Common myeloid progenitor, CD34-positive (primary cell): Measurements from ENCODE around the gene CRAMP1.
A peak's percentile ranks its signal among the peaks of the same experiment; 100 is the strongest.

Experiments used
- CTCF ChIA-PET: fragments of 350-600 bp; sonication (Branson Sonifier 250); formaldehyde crosslinking; loops from one replicate; lab custom pipeline; 2021; ENCODE audit warnings: antibody characterized with exemption; lab: Charles Lee
- POLR2A ChIA-PET: fragments of 350-600 bp; sonication (Branson Sonifier 250); formaldehyde crosslinking; loops from one replicate; lab custom pipeline; 2021; ENCODE audit warnings: antibody characterized with exemption; lab: Charles Lee
- DNase-seq, 3 donors: peaks; one replicate each; pipeline versions ENCODE4 v3.0.0 to v3.0.0-alpha.2; 2013
- H3K27ac ChIP-seq, 2 experiments: 1 replicate in 1 of 2; 2 replicates in 1 of 2; pipeline ENCODE4 v1.7.0; 2013; ENCODE audit warnings: inconsistent platforms in 2 of 2, low read length in 2 of 2, mild to moderate bottlenecking in 2 of 2, low read depth in 1 of 2, moderate library complexity in 1 of 2; ENCODE audit not compliant: severe bottlenecking in 2 of 2, insufficient read depth in 1 of 2, poor library complexity in 1 of 2
- H3K27me3 ChIP-seq, 5 experiments: replicated peaks in 2 of 5; 1 replicate in 3 of 5; 2 replicates in 2 of 5; pipeline versions ENCODE4 v1.6.1 to v1.7.0; 2013; ENCODE audit warnings: low read length in 4 of 5, mild to moderate bottlenecking in 2 of 5, moderate library complexity in 2 of 5, inconsistent platforms in 1 of 5; ENCODE audit not compliant: insufficient read depth in 5 of 5, control insufficient read depth in 4 of 5
- H3K36me3 ChIP-seq, 4 experiments: 1 replicate in 2 of 4; 2 replicates in 2 of 4; pipeline versions ENCODE4 v1.6.1 to v1.7.0; 2013; ENCODE audit warnings: low read length in 3 of 4, control low read depth in 1 of 4, mild to moderate bottlenecking in 1 of 4; ENCODE audit not compliant: control insufficient read depth in 4 of 4, insufficient read depth in 4 of 4
- H3K4me1 ChIP-seq, 4 experiments: 1 replicate in 3 of 4; 2 replicates in 1 of 4; pipeline versions ENCODE4 v1.6.1 to v1.7.1; 2013; ENCODE audit warnings: low read length in 3 of 4, mild to moderate bottlenecking in 3 of 4, control low read depth in 1 of 4, inconsistent platforms in 1 of 4, moderate library complexity in 1 of 4; ENCODE audit not compliant: control insufficient read depth in 4 of 4, insufficient read depth in 4 of 4; ENCODE audit errors: control extremely low read depth in 1 of 4
- H3K4me3 ChIP-seq, 7 experiments: 1 replicate in 4 of 7; 2 replicates in 3 of 7; pipeline versions ENCODE4 v1.5.1 to v1.7.0; 2013; ENCODE audit warnings: mild to moderate bottlenecking in 7 of 7, low read length in 6 of 7, moderate library complexity in 6 of 7, inconsistent platforms in 2 of 7, low read depth in 2 of 7, control low read depth in 1 of 7; ENCODE audit not compliant: insufficient read depth in 4 of 7, control insufficient read depth in 1 of 7; ENCODE audit errors: extremely low read depth in 1 of 7
- H3K9me3 ChIP-seq, 5 experiments: 1 replicate in 4 of 5; 2 replicates in 1 of 5; pipeline versions ENCODE4 v1.6.1 to v1.7.1; 2013; ENCODE audit warnings: low read length in 4 of 5, mild to moderate bottlenecking in 2 of 5, inconsistent platforms in 1 of 5, low read depth in 1 of 5, moderate library complexity in 1 of 5; ENCODE audit not compliant: control insufficient read depth in 4 of 5, insufficient read depth in 2 of 5; ENCODE audit errors: control extremely low read depth in 1 of 5
- WGBS: methylation state at CpG from one replicate; pipeline ENCODE4 v1.1.5; 2013; ENCODE audit not compliant: insufficient coverage; 5-methylcytosine and 5-hydroxymethylcytosine counted together

CRAMP1 gene

DNA sequence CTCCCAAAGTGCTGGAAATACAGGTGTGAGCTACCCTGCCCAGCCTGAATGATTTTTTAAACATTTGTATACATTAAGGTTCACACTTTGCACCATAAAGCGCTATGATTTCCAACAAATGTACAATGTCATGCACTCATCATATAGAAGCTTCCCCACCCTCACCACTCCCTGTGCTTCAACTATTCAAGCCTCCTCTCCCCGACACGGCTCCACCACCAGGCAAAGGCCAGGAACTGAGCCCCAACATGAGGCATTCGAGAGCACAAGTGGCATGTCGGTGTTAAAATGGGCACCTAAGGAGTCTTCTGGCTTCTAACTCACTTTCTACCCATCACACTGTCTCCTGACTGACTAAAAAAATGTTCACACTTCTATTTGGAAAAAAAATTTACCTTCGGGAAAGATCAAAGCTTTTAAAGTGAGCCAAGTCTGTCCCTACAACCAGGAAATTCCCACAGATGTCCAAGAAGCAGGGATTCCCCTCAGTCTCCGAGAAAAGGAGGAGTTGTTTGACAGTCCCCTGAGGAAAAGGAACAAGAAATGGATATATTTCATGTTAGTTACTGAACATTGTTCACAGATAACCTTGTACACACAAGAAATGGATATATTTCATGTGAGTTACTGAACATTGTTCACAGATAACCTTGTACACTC is 41.0 kb upstream of the CRAMP1 start:
- no peaks in the 10 kb centered on the region for H3K27me3 ChIP-seq
- ChIA-PET CTCF (interaction anchor here (0.6 kb wide), 1 partner anchor 132 kb away, joined by 3 read pairs; no protein-coding TSS in a partner anchor), POLR2A (no interaction called here)
- 92% methylated on average over 6 of the region's 7 CpGs for WGBS
- H3K36me3 ChIP-seq = peaks cover 0 to 16% (median 2%) of the 10 kb centered on the region in 4 experiments
- no peak overlapping the region for H3K27ac ChIP-seq
- H3K4me3 ChIP-seq = no peak overlapping the region
- DNase-seq = no peak
- H3K4me1 ChIP-seq = no peaks in the 10 kb centered on the region
- no peaks in the 10 kb centered on the region for H3K9me3 ChIP-seq

- Histone ChIP-seq H3K27ac (no peak overlapping the region), H3K36me3 (peaks cover 0 to 16% (median 2%) of the 10 kb centered on the region in 4 experiments), H3K9me3 (no peaks in the 10 kb centered on the region), H3K27me3 (no peaks in the 10 kb centered on the region), H3K4me1 (no peaks in the 10 kb centered on the region), H3K4me3 (no peak overlapping the region)
- POLR2A ChIA-PET = no interaction called here
- no peak for DNase-seq
- CTCF ChIA-PET = interaction anchor here (0.8 to 1.4 kb wide), 2 partner anchors 12 to 13 kb away, joined by 3 to 6 read pairs; no protein-coding TSS in a partner anchor
- 89% methylated on average over 6 of the region's 7 CpGs for WGBS
Observed at GRCh38 chr16:1572673-1573072, 39.5 kb upstream of the CRAMP1 start.

GRCh38 chr16:1573301-1573700 is 38.9 kb upstream of the CRAMP1 start:
- POLR2A ChIA-PET = no interaction called here
- H3K4me1 ChIP-seq = no peaks in the 10 kb centered on the region
- H3K9me3 ChIP-seq = no peaks in the 10 kb centered on the region
- 96% methylated on average over 5 of the region's 5 CpGs for WGBS
- no peak for DNase-seq
- no peaks in the 10 kb centered on the region for H3K27me3 ChIP-seq
- H3K36me3 ChIP-seq = peaks cover 0 to 22% (median 3%) of the 10 kb centered on the region in 4 experiments
- H3K4me3 ChIP-seq = no peak overlapping the region
- H3K27ac ChIP-seq = no peak overlapping the region
- CTCF ChIA-PET = interaction anchor here (0.8 to 1.4 kb wide), 3 partner anchors 9 to 13 kb away, joined by 3 to 6 read pairs (median 4); no protein-coding TSS in a partner anchor

- no peak for DNase-seq
- H3K36me3 ChIP-seq = peaks cover 0 to 26% (median 2%) of the 10 kb centered on the region in 4 experiments
- no peaks in the 10 kb centered on the region for H3K9me3 ChIP-seq
- ChIA-PET POLR2A (interaction anchor here (1.2 kb wide), 1 partner anchor 233 kb away, joined by 3 read pairs; no protein-coding TSS in a partner anchor), CTCF (no interaction called here)
- no peak overlapping the region for H3K27ac ChIP-seq
- no peaks in the 10 kb centered on the region for H3K27me3 ChIP-seq
- peaks cover 0 to 2% (median 0%) of the 10 kb centered on the region in 4 experiments for H3K4me1 ChIP-seq
- H3K4me3 ChIP-seq = no peak overlapping the region
Observed at GRCh38 chr16:1575578-1575977, 36.6 kb upstream of the CRAMP1 start.

GRCh38 chr16:1579214-1579613 is 32.9 kb upstream of the CRAMP1 start:
- POLR2A ChIA-PET = no interaction called here

DNA sequence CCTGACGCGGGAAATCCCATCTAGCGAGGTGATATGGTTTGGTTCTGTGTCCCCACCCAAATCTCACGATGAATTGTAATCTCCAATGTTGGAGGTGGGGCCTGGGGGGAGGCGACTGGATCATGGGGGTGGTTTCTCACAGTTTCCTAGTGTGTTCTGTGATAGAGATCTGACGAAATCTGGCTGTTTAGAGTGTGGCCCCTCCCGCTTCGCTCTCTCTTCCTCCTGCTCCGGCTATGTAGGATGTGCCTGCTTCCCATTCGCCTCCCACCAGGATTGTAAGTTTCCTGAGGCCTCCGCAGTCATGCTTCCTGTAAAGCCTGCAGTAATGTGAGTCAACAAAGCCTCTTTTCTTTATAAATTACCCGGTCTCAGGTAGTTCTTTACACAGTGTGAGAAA is 31.9 kb upstream of the CRAMP1 start:
- CTCF ChIA-PET = no interaction called here
- DNase-seq = no peak

More at GRCh38 chr16:1579214-1579613, 32.9 kb upstream of the CRAMP1 start:
- no peak overlapping the region for H3K27ac ChIP-seq
- peak; percentile 4 to 46 (median 45) for DNase-seq
- H3K27me3 ChIP-seq = no peaks in the 10 kb centered on the region
- peaks cover 0 to 2% (median 0%) of the 10 kb centered on the region in 4 experiments for H3K4me1 ChIP-seq
- H3K4me3 ChIP-seq = no peak overlapping the region
- WGBS = 89% methylated on average over 3 of the region's 5 CpGs
- H3K9me3 ChIP-seq = no peaks in the 10 kb centered on the region
- peaks cover 0 to 40% (median 17%) of the 10 kb centered on the region in 4 experiments for H3K36me3 ChIP-seq
- CTCF ChIA-PET = interaction anchor here (0.9 kb wide), 1 partner anchor 10 kb away, joined by 4 read pairs; no protein-coding TSS in a partner anchor

DNA sequence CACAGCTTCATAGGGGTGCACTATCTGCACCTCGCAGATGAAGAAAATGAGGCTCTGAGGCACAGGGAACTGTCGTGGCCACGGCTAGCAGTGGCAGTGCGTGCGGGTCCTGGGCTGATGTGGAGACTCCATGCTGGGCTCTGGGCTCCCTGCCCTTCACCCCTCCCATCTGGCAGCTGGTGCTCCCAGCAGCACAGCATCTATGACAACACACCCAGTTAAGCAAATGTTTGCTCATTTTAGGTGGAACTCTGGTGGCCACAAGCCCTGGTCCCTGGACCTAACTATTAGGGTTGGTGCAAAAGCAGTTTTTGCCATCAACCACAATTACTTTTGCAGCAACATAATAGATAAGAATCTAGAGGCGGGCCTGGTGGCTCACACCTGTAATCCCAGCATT is 31.2 kb upstream of the CRAMP1 start:
- no peak overlapping the region for H3K27ac ChIP-seq
- H3K36me3 ChIP-seq = peaks cover 0 to 48% (median 22%) of the 10 kb centered on the region in 4 experiments
- DNase-seq = no peak
- peaks cover 0 to 2% (median 0%) of the 10 kb centered on the region in 4 experiments for H3K4me1 ChIP-seq
- H3K27me3 ChIP-seq = no peaks in the 10 kb centered on the region
- H3K9me3 ChIP-seq = no peaks in the 10 kb centered on the region
- ChIA-PET CTCF (no interaction called here), POLR2A (no interaction called here)
- 100% methylated on average over 4 of the region's 6 CpGs for WGBS
- H3K4me3 ChIP-seq = no peak overlapping the region

More for the DNA sequence above, 31.9 kb upstream of the CRAMP1 start:
- WGBS = 96% methylated on average over 7 of the region's 12 CpGs
- H3K36me3 ChIP-seq = peaks cover 0 to 47% (median 20%) of the 10 kb centered on the region in 4 experiments
- no peaks in the 10 kb centered on the region for H3K27me3 ChIP-seq
- no peak overlapping the region for H3K4me3 ChIP-seq
- peaks cover 0 to 2% (median 0%) of the 10 kb centered on the region in 4 experiments for H3K4me1 ChIP-seq
- H3K9me3 ChIP-seq = no peaks in the 10 kb centered on the region
- H3K27ac ChIP-seq = no peak overlapping the region
- POLR2A ChIA-PET = no interaction called here
